OCI-LY7 (cell line): ENCODE results near the gene SETDB2. TPM values are rescaled to one million over a fixed set of nuclear protein-coding genes. Genes with fewer than 3 reads are reported as not detected.

Experiments used
- BruUV-seq: library from RNA; stranded (reverse); fragments of 400-500 nt; replicated peaks from 2 replicates; lab custom pipeline; 2021; lab: Mats Ljungman, UMichigan
- CTCF ChIA-PET: fragments of 300-600 bp; sonication (Branson Sonifier 250); formaldehyde crosslinking; loops from one replicate; lab custom pipeline; 2022; ENCODE audit warnings: antibody characterized with exemption; ENCODE audit not compliant: unreplicated experiment; lab: Charles Lee
- POLR2A ChIA-PET: fragments of 300-600 bp; sonication (Branson Sonifier 250); formaldehyde crosslinking; loops from one replicate; lab custom pipeline; 2022; ENCODE audit warnings: antibody characterized with exemption; lab: Charles Lee
- DNase-seq: peaks from one replicate; pipeline ENCODE4 v3.0.0-alpha.2; 2015; ENCODE audit warnings: low spot score
- H2AFZ ChIP-seq: fragments of 200-600 bp; sonication (generic), shearing (Covaris generic); 2 replicates; pipeline ENCODE4 v1.6.1; 2014; ENCODE audit warnings: mild to moderate bottlenecking, antibody characterized with exemption, low read length, moderate library complexity
- H3K27ac ChIP-seq: fragments of 200-600 bp; sonication (generic); 2 replicates; pipeline ENCODE4 v1.5.1; 2014; ENCODE audit warnings: mixed run types, low read depth, mild to moderate bottlenecking, moderate library complexity, low read length, inconsistent platforms; ENCODE audit not compliant: poor library complexity, severe bottlenecking
- H3K36me3 ChIP-seq: fragments of 200-600 bp; sonication (generic); 2 replicates; pipeline ENCODE4 v1.6.1; 2014; ENCODE audit warnings: mild to moderate bottlenecking, antibody characterized with exemption, low read length, moderate library complexity, mixed read lengths; ENCODE audit not compliant: insufficient read depth
- H3K4me1 ChIP-seq: fragments of 200-600 bp; sonication (generic); 2 replicates; pipeline ENCODE4 v1.5.1; 2014; ENCODE audit warnings: mild to moderate bottlenecking, low read length; ENCODE audit not compliant: insufficient read depth, poor library complexity, severe bottlenecking
- H3K4me2 ChIP-seq: fragments of 200-600 bp; sonication (generic); 2 replicates; pipeline ENCODE4 v1.6.1; 2014; ENCODE audit warnings: mild to moderate bottlenecking, low read length
- H3K4me3 ChIP-seq: fragments of 200-600 bp; sonication (generic); 2 replicates; pipeline ENCODE4 v1.5.1; 2014; ENCODE audit warnings: mild to moderate bottlenecking, low read depth, low read length; ENCODE audit not compliant: poor library complexity, severe bottlenecking
- H3K79me2 ChIP-seq: fragments of 200-600 bp; sonication (generic); 2 replicates; pipeline ENCODE4 v1.6.1; 2016; ENCODE audit warnings: low read depth, mild to moderate bottlenecking, low read length, moderate library complexity, mixed read lengths; ENCODE audit not compliant: insufficient read depth
- H3K9me2 ChIP-seq: fragments of 200-600 bp; sonication (generic); 2 replicates; pipeline ENCODE4 v1.6.1; 2016; ENCODE audit warnings: mild to moderate bottlenecking, low read length, mixed read lengths; ENCODE audit not compliant: insufficient read depth
- H3K9me3 ChIP-seq: fragments of 200-600 bp; sonication (generic); 2 replicates; pipeline ENCODE4 v1.6.1; 2014; ENCODE audit warnings: mild to moderate bottlenecking, mixed run types, low read length, mixed read lengths
- H4K20me1 ChIP-seq: fragments of 200-600 bp; sonication (generic); 2 replicates; pipeline ENCODE4 v1.6.1; 2014; ENCODE audit warnings: mild to moderate bottlenecking, antibody characterized with exemption, low read length, moderate library complexity, mixed read lengths; ENCODE audit not compliant: insufficient read depth
- CTCF ChIP-seq: fragments of 200-600 bp; sonication (generic); conservative IDR thresholded peaks from 2 replicates; pipeline ENCODE4 v1.5.1; 2014; ENCODE audit warnings: mild to moderate bottlenecking, antibody characterized with exemption, low read length, moderate library complexity, mixed read lengths
- EZH2phosphoT487 ChIP-seq: fragments of 200-600 bp; sonication (generic); IDR thresholded peaks from 2 replicates; pipeline ENCODE4 v1.6.1; 2018; ENCODE audit warnings: low read depth, borderline replicate concordance, mild to moderate bottlenecking, mixed run types, antibody characterized with exemption, low read length, moderate library complexity, mixed read lengths
- intact Hi-C: fragments of 100-400 bp; cut with micrococcal nuclease; formaldehyde crosslinking; loops from one replicate; pipeline ENCODE4 v1.10.0; 2022; ENCODE audit not compliant: unreplicated experiment
- total RNA-seq, 2 experiments: library from RNA; depleted of rRNA in 1 of 2; stranded (reverse); fragments of >200 nt in 1 of 2; shearing (Covaris generic) in 1 of 2; gene quantifications; 2 replicates each; pipeline ENCODE4 v1.2.3, GENCODE V29; 2014 to 2022

The SETDB2 gene
- total RNA-seq, 2 experiments from 2014 or later: 22.0 to 41.3 TPM

- H3K4me3 ChIP-seq: no peak overlapping the region
- ChIA-PET POLR2A (interaction anchor here (0.6 to 2.2 kb wide), 13 partner anchors 8 to 717 kb away, joined by 3 to 11 read pairs (median 3); no protein-coding TSS in a partner anchor), CTCF (no interaction called here)
- no peaks in the 10 kb centered on the region for H3K79me2 ChIP-seq
- DNase-seq: no peak
- intact Hi-C loops: loop anchor here (2.0 to 5.0 kb wide), 2 partner anchors 135 to 189 kb away; partner anchors contain the start of gene CDADC1
- peaks cover 17% of the 10 kb centered on the region for H3K4me1 ChIP-seq
- TF ChIP-seq EZH2phosphoT487: no peak
- no peak for TF ChIP-seq CTCF
- H3K36me3 ChIP-seq: no peaks in the 10 kb centered on the region
- no peak overlapping the region for H3K27ac ChIP-seq
- no peaks in the 10 kb centered on the region for H4K20me1 ChIP-seq
- no TSS peak for BruUV-seq
- H3K4me2 ChIP-seq: no peak overlapping the region
- H3K9me2 ChIP-seq: no peaks in the 10 kb centered on the region
- H3K9me3 ChIP-seq: no peaks in the 10 kb centered on the region
- no peak overlapping the region for H2AFZ ChIP-seq
Measured at GRCh38 chr13:49435992-49436391, 8.1 kb upstream of the SETDB2 start.

DNA sequence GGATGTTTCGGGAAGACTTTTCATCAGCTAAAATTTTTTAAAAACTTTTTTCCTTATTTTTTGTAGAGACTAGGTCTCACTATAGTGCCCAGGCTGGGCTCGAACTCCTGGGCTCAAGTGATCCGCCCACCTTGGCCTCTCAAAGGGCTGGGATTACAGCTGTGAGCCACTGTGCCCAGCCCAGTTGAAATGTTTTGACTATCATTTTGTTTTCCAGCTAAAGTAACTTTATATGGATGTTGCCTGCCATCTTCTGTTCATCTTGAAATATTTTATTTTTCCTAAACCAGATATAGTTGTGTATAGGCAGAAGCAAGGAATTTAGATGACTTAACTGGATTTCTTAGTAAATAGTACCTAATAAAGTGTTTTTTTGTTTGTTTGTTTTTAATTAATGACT, 7.2 kb upstream of the SETDB2 start:
- peak; percentile 40 for DNase-seq
- no peak overlapping the region for H3K4me3 ChIP-seq
- peaks cover 6% of the 10 kb centered on the region for H3K36me3 ChIP-seq
- H4K20me1 ChIP-seq: no peaks in the 10 kb centered on the region
- POLR2A ChIA-PET: interaction anchor here (0.6 to 2.2 kb wide), 8 partner anchors 8 to 192 kb away, joined by 3 to 11 read pairs (median 3); no protein-coding TSS in a partner anchor
- H3K4me2 ChIP-seq: no peak overlapping the region
- intact Hi-C loops: loop anchor here (2.0 to 5.0 kb wide), 2 partner anchors 136 to 190 kb away; partner anchors contain the start of gene CDADC1
- H2AFZ ChIP-seq: no peak overlapping the region
- no TSS peak for BruUV-seq
- no peak overlapping the region for H3K27ac ChIP-seq
- no peaks in the 10 kb centered on the region for H3K9me2 ChIP-seq
- H3K4me1 ChIP-seq: peaks cover 22% of the 10 kb centered on the region
- TF ChIP-seq EZH2phosphoT487 (no peak), CTCF (peak; percentile 49)
- H3K9me3 ChIP-seq: peaks cover 7% of the 10 kb centered on the region; the same call in 1 of the 2 replicates
- no peaks in the 10 kb centered on the region; the same call in 1 of the 2 replicates for H3K79me2 ChIP-seq
- CTCF ChIA-PET: no interaction called here

DNA sequence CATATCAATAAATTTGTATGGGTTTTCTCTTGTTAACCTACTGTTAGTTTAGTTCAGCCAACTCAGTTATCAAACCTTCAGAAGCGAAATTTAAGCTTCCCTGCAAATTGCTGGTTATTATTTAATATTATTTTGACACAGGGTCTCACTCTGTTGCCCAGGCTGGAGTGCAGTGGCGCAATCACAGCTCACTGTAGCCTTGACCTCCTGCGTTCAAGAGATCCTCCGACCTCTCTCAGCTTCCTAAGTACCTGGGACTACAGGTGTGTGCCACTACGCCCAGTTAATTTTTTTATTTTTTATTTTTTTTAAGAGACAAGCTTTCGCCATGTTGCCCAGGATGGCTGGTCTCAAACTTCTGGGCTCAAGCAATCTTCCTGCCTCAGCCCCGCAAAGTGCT, 6.4 kb upstream of the SETDB2 start:
- POLR2A ChIA-PET: interaction anchor here (0.6 to 1.2 kb wide), 4 partner anchors 8 to 169 kb away, joined by 3 to 5 read pairs (median 4); no protein-coding TSS in a partner anchor
- TF ChIP-seq EZH2phosphoT487 (no peak), CTCF (no peak)
- Histone ChIP-seq H3K9me3 (peaks cover 11% of the 10 kb centered on the region; the same call in 1 of the 2 replicates), H3K4me1 (peaks cover 31% of the 10 kb centered on the region), H3K79me2 (peaks cover 3% of the 10 kb centered on the region; the same call in 1 of the 2 replicates), H3K9me2 (no peaks in the 10 kb centered on the region), H3K4me3 (no peak overlapping the region), H3K36me3 (peaks cover 8% of the 10 kb centered on the region), H2AFZ (no peak overlapping the region), H3K27ac (no peak overlapping the region), H3K4me2 (no peak overlapping the region), H4K20me1 (no peaks in the 10 kb centered on the region)
- CTCF ChIA-PET: no interaction called here
- intact Hi-C loops: loop anchor here (2.0 to 5.0 kb wide), 2 partner anchors 137 to 190 kb away; partner anchors contain the start of gene CDADC1
- no TSS peak for BruUV-seq
- no peak for DNase-seq
